Muscle layer of duodenum (tissue), 2 donors: ENCODE data around the gene LRFN4.

Source experiments
- H3K27ac ChIP-seq: one replicate; pipeline ENCODE4 v1.7.0; 2013; ENCODE audit warnings: mild to moderate bottlenecking, low read length
- H3K27me3 ChIP-seq: one replicate; pipeline ENCODE4 v1.7.0; 2013; ENCODE audit warnings: low read depth, mild to moderate bottlenecking, control low read depth, low read length
- H3K36me3 ChIP-seq, 2 donors: one replicate each; pipeline ENCODE4 v1.7.0; 2013; ENCODE audit warnings: low read length in 2 of 2, control low read depth in 1 of 2, mild to moderate bottlenecking in 1 of 2; ENCODE audit not compliant: insufficient read depth in 2 of 2, control insufficient read depth in 1 of 2
- H3K4me1 ChIP-seq, 2 donors: one replicate each; pipeline ENCODE4 v1.7.0; 2013; ENCODE audit warnings: low read length in 2 of 2, mild to moderate bottlenecking in 2 of 2, control low read depth in 1 of 2, moderate library complexity in 1 of 2; ENCODE audit not compliant: insufficient read depth in 2 of 2, control insufficient read depth in 1 of 2
- H3K4me3 ChIP-seq, 2 donors: one replicate each; pipeline ENCODE4 v1.7.0; 2013; ENCODE audit warnings: low read length in 2 of 2, low read depth in 1 of 2, mild to moderate bottlenecking in 1 of 2
- H3K9me3 ChIP-seq, 2 donors: one replicate each; pipeline ENCODE4 v1.7.0; 2013; ENCODE audit warnings: low read length in 2 of 2, control low read depth in 1 of 2, mild to moderate bottlenecking in 1 of 2; ENCODE audit not compliant: control insufficient read depth in 1 of 2
- donor health status: healthy.

The LRFN4 gene

DNA sequence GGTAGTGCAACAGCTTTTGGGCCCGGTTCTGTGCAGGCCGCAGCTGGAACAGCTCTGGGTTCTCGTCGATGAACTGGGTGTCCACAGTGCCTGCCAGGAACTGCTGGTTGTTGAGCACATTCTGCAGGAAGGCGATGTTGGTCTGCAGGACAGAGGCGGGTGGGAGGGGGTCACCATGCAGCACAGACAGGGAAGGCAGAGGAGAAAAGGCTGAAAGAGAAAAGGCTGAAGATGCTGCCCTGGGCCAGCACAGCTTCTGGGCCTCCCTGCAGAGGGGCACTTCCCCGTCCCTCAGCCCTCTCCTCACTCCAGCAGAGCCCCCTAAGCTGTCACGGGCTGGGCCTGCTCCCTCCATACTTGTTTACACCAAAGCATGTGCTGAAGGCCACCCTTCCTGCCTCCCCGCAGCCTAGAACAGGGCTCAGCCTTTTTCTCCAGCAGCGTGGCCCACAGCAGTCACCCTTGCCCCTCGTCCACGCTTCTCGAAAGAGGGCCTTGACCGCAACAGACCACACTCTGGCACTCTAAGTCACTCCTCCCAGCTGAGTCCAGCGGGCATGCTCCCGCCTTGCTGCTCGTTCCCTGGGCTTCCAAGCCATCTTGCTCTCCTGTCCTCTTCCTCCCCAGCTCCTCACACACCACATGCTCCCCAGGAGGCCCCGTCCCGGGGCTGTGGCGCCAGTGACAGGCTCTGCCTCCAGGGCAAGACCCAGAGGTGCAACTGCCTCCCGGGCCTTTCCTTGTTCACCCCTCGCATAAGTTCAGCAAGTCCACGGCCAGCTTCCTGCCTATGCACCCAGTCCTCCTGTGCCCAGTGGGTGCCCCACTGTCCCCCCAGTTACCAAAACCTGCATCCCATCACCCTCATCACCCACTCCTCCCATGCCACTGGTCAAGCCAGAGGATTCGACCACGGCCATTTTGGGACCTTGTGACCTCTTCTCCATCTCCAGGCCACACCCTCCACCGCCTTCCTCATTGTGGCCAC, 3.3 kb upstream of the LRFN4 start:
- Histone ChIP-seq H3K36me3 (peaks cover 0 to 3% of the 10 kb centered on the region in 2 donors), H3K9me3 (no peaks in the 10 kb centered on the region), H3K27me3 (no peaks in the 10 kb centered on the region)

DNA sequence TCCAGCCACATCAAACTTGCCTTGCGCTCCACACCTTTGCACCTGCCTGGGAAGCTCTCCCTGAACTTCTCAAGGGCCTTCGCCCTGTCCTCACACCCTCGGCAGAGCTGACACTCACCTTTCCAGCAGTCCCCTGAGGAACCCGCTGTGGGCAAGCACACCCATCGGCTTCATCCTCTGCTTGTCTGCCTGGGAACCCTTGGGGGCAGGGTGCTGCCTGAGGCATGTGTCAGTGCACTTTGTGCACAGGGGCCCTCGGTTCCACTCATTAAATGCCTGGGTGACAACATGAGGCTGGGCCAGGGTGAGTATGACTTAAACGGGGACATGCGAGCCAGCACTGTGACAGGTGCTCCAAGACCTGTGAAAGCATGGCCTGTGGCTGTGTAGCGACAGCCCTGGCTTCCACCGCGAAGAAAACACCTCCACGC, 2.6 kb upstream of the LRFN4 start:
- H3K27me3 ChIP-seq, result no peaks in the 10 kb centered on the region
- no peak overlapping the region for H3K4me3 ChIP-seq
- no peaks in the 10 kb centered on the region for H3K9me3 ChIP-seq
- H3K4me1 ChIP-seq, result peaks cover 6% of the 10 kb centered on the region in 2 donors
- H3K36me3 ChIP-seq, result peaks cover 0 to 3% of the 10 kb centered on the region in 2 donors
- no peak overlapping the region for H3K27ac ChIP-seq

More for the DNA sequence above, 3.3 kb upstream of the LRFN4 start:
- Histone ChIP-seq H3K4me3 (no peak overlapping the region), H3K4me1 (peaks cover 6% of the 10 kb centered on the region in 2 donors), H3K27ac (no peak overlapping the region)

- Histone ChIP-seq H3K27ac (no peak overlapping the region), H3K4me1 (peaks cover 6% of the 10 kb centered on the region in 2 donors), H3K36me3 (peaks cover 0 to 3% of the 10 kb centered on the region in 2 donors), H3K4me3 (no peak overlapping the region), H3K9me3 (no peaks in the 10 kb centered on the region), H3K27me3 (no peaks in the 10 kb centered on the region)
Observed at GRCh38 chr11:66854729-66855211, 2.1 kb upstream of the LRFN4 start.

- no peaks in the 10 kb centered on the region for H3K27me3 ChIP-seq
- no peaks in the 10 kb centered on the region for H3K9me3 ChIP-seq
- peaks cover 6% of the 10 kb centered on the region in 2 donors for H3K4me1 ChIP-seq
- peak overlapping the region; percentile 86 for H3K27ac ChIP-seq
- peak overlapping the region; percentile 74 to 87 for H3K4me3 ChIP-seq
- H3K36me3 ChIP-seq, result peaks cover 0 to 3% of the 10 kb centered on the region in 2 donors
Observed at GRCh38 chr11:66855574-66856495, 1.0 kb upstream of the LRFN4 start.

GRCh38 chr11:66857234-66857926, 516 bp downstream of the LRFN4 start:
- Histone ChIP-seq H3K4me3 (peak overlapping the region in 1 of 2 donors; percentile 38), H3K9me3 (no peaks in the 10 kb centered on the region), H3K27ac (no peak overlapping the region), H3K27me3 (no peaks in the 10 kb centered on the region), H3K36me3 (no peaks in the 10 kb centered on the region), H3K4me1 (peaks cover 6% of the 10 kb centered on the region in 2 donors)

- Histone ChIP-seq H3K27ac (no peak overlapping the region), H3K36me3 (no peaks in the 10 kb centered on the region), H3K4me3 (no peak overlapping the region), H3K27me3 (no peaks in the 10 kb centered on the region), H3K4me1 (peaks cover 6% of the 10 kb centered on the region in 2 donors), H3K9me3 (no peaks in the 10 kb centered on the region)
Observed at GRCh38 chr11:66857927-66858185, 992 bp downstream of the LRFN4 start.

DNA sequence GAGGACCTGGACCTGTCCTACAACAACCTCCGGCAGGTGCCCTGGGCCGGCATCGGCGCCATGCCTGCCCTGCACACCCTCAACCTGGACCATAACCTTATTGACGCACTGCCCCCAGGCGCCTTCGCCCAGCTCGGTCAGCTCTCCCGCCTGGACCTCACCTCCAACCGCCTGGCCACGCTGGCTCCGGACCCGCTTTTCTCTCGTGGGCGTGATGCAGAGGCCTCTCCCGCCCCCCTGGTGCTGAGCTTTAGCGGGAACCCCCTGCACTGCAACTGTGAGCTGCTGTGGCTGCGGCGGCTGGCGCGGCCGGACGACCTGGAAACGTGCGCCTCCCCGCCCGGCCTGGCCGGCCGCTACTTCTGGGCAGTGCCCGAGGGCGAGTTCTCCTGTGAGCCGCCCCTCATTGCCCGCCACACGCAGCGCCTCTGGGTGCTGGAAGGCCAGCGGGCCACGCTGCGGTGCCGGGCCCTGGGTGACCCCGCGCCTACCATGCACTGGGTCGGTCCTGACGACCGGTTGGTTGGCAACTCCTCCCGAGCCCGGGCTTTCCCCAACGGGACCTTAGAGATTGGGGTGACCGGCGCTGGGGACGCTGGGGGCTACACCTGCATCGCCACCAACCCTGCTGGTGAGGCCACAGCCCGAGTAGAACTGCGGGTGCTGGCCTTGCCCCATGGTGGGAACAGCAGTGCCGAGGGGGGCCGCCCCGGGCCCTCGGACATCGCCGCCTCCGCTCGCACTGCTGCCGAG, 1.5 kb downstream of the LRFN4 start:
- Histone ChIP-seq H3K27me3 (no peaks in the 10 kb centered on the region), H3K27ac (no peak overlapping the region), H3K9me3 (no peaks in the 10 kb centered on the region), H3K36me3 (no peaks in the 10 kb centered on the region), H3K4me1 (peaks cover 6% of the 10 kb centered on the region in 2 donors), H3K4me3 (no peak overlapping the region)

DNA sequence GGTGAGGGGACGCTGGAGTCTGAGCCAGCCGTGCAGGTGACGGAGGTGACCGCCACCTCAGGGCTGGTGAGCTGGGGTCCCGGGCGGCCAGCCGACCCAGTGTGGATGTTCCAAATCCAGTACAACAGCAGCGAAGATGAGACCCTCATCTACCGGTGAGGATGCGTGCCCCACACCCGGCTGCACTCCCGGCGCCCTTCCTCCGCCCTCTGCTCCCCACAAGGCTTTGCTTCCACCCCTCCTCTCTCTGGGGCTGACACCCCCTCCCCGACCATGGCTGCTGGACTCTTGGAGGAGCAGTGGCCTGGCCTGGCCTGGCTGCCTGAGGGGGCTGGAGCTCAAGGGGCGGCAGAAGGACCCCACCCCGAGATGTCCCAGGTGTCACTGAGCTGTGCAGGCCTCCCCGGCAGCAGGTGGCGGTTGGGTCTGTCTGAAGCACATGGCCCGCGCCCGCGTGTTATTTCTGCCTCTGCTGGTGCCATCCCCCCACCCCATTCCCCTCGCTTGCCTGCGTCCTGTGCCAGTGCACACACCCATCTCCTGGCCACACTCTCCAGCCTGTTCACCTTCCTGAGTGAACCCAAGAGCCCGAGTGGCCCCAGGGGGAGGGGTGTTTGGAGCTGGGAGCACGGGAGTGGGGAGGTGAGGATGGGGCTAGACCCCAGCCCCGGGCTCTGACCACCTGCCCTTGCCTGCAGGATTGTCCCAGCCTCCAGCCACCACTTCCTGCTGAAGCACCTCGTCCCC, 2.2 kb downstream of the LRFN4 start:
- H3K9me3 ChIP-seq, result no peaks in the 10 kb centered on the region
- H3K27me3 ChIP-seq, result no peaks in the 10 kb centered on the region

DNA sequence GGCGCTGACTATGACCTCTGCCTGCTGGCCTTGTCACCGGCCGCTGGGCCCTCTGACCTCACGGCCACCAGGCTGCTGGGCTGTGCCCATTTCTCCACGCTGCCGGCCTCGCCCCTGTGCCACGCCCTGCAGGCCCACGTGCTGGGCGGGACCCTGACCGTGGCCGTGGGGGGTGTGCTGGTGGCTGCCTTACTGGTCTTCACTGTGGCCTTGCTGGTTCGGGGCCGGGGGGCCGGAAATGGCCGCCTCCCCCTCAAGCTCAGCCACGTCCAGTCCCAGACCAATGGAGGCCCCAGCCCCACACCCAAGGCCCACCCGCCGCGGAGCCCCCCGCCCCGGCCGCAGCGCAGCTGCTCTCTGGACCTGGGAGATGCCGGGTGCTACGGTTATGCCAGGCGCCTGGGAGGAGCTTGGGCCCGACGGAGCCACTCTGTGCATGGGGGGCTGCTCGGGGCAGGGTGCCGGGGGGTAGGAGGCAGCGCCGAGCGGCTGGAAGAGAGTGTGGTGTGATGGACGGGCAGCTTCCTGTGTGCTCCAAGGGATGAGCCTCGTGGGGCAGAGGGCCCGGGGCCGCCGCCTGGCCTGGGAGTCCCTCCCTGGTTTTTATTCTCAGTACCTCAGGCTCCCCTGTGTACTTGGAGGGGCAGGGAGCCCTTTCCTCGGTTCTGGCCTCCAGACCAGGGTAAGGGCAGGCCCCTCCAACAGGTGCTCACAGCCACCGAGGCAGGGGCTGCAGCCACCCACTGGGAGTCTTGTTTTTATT, 3.0 kb downstream of the LRFN4 start:
- no peaks in the 10 kb centered on the region for H3K27me3 ChIP-seq
- H3K9me3 ChIP-seq, result no peaks in the 10 kb centered on the region
- H3K27ac ChIP-seq, result no peak overlapping the region
- H3K36me3 ChIP-seq, result no peaks in the 10 kb centered on the region
- peaks cover 6% of the 10 kb centered on the region in 2 donors for H3K4me1 ChIP-seq
- no peak overlapping the region for H3K4me3 ChIP-seq

More for the DNA sequence above, 2.2 kb downstream of the LRFN4 start:
- Histone ChIP-seq H3K4me1 (peaks cover 6% of the 10 kb centered on the region in 2 donors), H3K27ac (no peak overlapping the region), H3K4me3 (no peak overlapping the region), H3K36me3 (no peaks in the 10 kb centered on the region)
